Measurements from ENCODE around the gene MOCS2. TPM values are rescaled to one million over a fixed set of nuclear protein-coding genes. Genes with fewer than 3 reads are reported as not detected.

MOCS2 gene
- total RNA-seq, 1 donor from 2014 or later = 28.8 TPM

GRCh38 chr5:53087621-53088121, 21.9 kb downstream of the MOCS2 start:
- no peaks in the 10 kb centered on the region for H3K27me3 Mint-ChIP-seq (ENCODE audit: low read depth)
- H3K27ac Mint-ChIP-seq (ENCODE audit: unreplicated experiment) = peak overlapping the region; percentile 58
- peak overlapping the region; percentile 27 for H3K4me3 Mint-ChIP-seq
- H3K36me3 Mint-ChIP-seq (ENCODE audit: low read depth) = no peaks in the 10 kb centered on the region
- no peak for DNase-seq (ENCODE audit: low read depth, low spot score)
- TF ChIP-seq CTCF (conservative IDR thresholded peaks at IDR 0.05) = no peak
- H3K9me3 Mint-ChIP-seq = no peaks in the 10 kb centered on the region
- peaks cover 23% of the 10 kb centered on the region for H3K4me1 Mint-ChIP-seq

GRCh38 chr5:53087171-53087570, 22.4 kb downstream of the MOCS2 start:
- Mint-ChIP-seq H3K9me3 (no peaks in the 10 kb centered on the region), H3K4me3 (peak overlapping the region; percentile 27), H3K4me1 (peaks cover 23% of the 10 kb centered on the region), H3K36me3 (ENCODE audit: low read depth) (no peaks in the 10 kb centered on the region), H3K27ac (ENCODE audit: unreplicated experiment) (peak overlapping the region; percentile 97), H3K27me3 (ENCODE audit: low read depth) (no peaks in the 10 kb centered on the region)
- no peak for DNase-seq (ENCODE audit: low read depth, low spot score)
- no peak for TF ChIP-seq CTCF (conservative IDR thresholded peaks at IDR 0.05)

GRCh38 chr5:53084546-53085255, 24.9 kb downstream of the MOCS2 start:
- Mint-ChIP-seq H3K27ac (ENCODE audit: unreplicated experiment) (no peak overlapping the region), H3K9me3 (no peaks in the 10 kb centered on the region), H3K36me3 (ENCODE audit: low read depth) (no peaks in the 10 kb centered on the region), H3K27me3 (ENCODE audit: low read depth) (no peaks in the 10 kb centered on the region), H3K4me3 (no peak overlapping the region), H3K4me1 (peaks cover 23% of the 10 kb centered on the region)
- DNase-seq (ENCODE audit: low read depth, low spot score) = no peak
- TF ChIP-seq CTCF (conservative IDR thresholded peaks at IDR 0.05) = no peak

GRCh38 chr5:53083927-53084326, 25.6 kb downstream of the MOCS2 start:
- no peak for DNase-seq (ENCODE audit: low read depth, low spot score)
- H3K27me3 Mint-ChIP-seq (ENCODE audit: low read depth) = no peaks in the 10 kb centered on the region
- no peak overlapping the region for H3K27ac Mint-ChIP-seq (ENCODE audit: unreplicated experiment)
- no peaks in the 10 kb centered on the region for H3K9me3 Mint-ChIP-seq
- no peak overlapping the region for H3K4me3 Mint-ChIP-seq
- TF ChIP-seq CTCF (conservative IDR thresholded peaks at IDR 0.05) = no peak
- H3K4me1 Mint-ChIP-seq = peaks cover 17% of the 10 kb centered on the region
- no peaks in the 10 kb centered on the region for H3K36me3 Mint-ChIP-seq (ENCODE audit: low read depth)

GRCh38 chr5:53080271-53080670, 29.3 kb downstream of the MOCS2 start:
- Mint-ChIP-seq H3K27ac (ENCODE audit: unreplicated experiment) (no peak overlapping the region), H3K27me3 (ENCODE audit: low read depth) (no peaks in the 10 kb centered on the region), H3K9me3 (no peaks in the 10 kb centered on the region), H3K4me3 (no peak overlapping the region), H3K36me3 (ENCODE audit: low read depth) (no peaks in the 10 kb centered on the region), H3K4me1 (no peaks in the 10 kb centered on the region)
- no peak for DNase-seq (ENCODE audit: low read depth, low spot score)
- no peak for TF ChIP-seq CTCF (conservative IDR thresholded peaks at IDR 0.05)
